GM12878 (cell line): ENCODE results near the gene BDNF. TPM values are rescaled to one million over a fixed set of nuclear protein-coding genes. Genes with fewer than 3 reads are reported as not detected.

ENCODE experiments used
- ATAC-seq: fragments of 200-7000 bp; cut with Tn5 transposase; 3 replicates; pipeline ENCODE4 v1.9.1; 2020; ENCODE audit warnings: mild to moderate bottlenecking, moderate library complexity
- BruUV-seq: library from RNA; stranded (reverse); fragments of 400-500 nt; replicated peaks from 2 replicates; lab custom pipeline; 2021; lab: Mats Ljungman, UMichigan
- CTCF ChIA-PET: fragments of 300-600 bp; sonication (Branson Sonifier 250); formaldehyde crosslinking; extraction: SDS; loops from one replicate; lab custom pipeline; 2021; ENCODE audit warnings: inconsistent platforms; lab: Yijun Ruan, JAX
- POLR2A ChIA-PET: fragments of 350-600 bp; formaldehyde crosslinking; extraction: SDS; loops from one replicate; lab custom pipeline; 2021; ENCODE audit warnings: inconsistent platforms; lab: Charles Lee
- RAD21 ChIA-PET: fragments of 300-600 bp; sonication (Branson Sonifier 250); formaldehyde crosslinking; loops from one replicate; lab custom pipeline; 2023; ENCODE audit warnings: antibody characterized with exemption; ENCODE audit not compliant: unreplicated experiment; lab: Charles Lee
- SMC1A ChIA-PET: fragments of 300-600 bp; sonication (Branson Sonifier 250); formaldehyde crosslinking; loops from one replicate; lab custom pipeline; 2023; ENCODE audit not compliant: unreplicated experiment, uncharacterized antibody; lab: Charles Lee
- DNase-seq: peaks from one replicate; pipeline ENCODE4 v3.0.0-alpha.2; 2011; ENCODE audit warnings: low read depth, low spot score
- FAIRE-seq: peaks from 3 replicates; lab custom pipeline; 2011; peaks lifted over from hg19 to GRCh38; lab: Jason Lieb, UNC
- H2AFZ ChIP-seq: 2 replicates; pipeline ENCODE4 v1.6.0; 2011; ENCODE audit warnings: low read depth, low read length, control low read depth; ENCODE audit not compliant: control insufficient read depth
- H3K27ac ChIP-seq: 2 replicates; pipeline ENCODE4 v1.5.1; 2011; ENCODE audit warnings: control low read depth; ENCODE audit not compliant: control insufficient read depth, insufficient read depth
- H3K27me3 ChIP-seq, 2 experiments: replicated peaks in 1 of 2; 2 replicates each; pipeline versions ENCODE4 v1.6.0 to v1.6.1; 2011; ENCODE audit warnings: low read length in 1 of 2; ENCODE audit not compliant: control insufficient read depth in 2 of 2, insufficient read depth in 2 of 2
- H3K36me3 ChIP-seq, 2 experiments: 2 replicates each; pipeline ENCODE4 v1.5.1; 2011; ENCODE audit warnings: low read length in 1 of 2; ENCODE audit not compliant: control insufficient read depth in 2 of 2, insufficient read depth in 2 of 2
- H3K4me1 ChIP-seq: 2 replicates; pipeline ENCODE4 v1.6.1; 2011; ENCODE audit warnings: mild to moderate bottlenecking, low read length, moderate library complexity, mixed read lengths; ENCODE audit not compliant: control insufficient read depth, insufficient read depth
- H3K4me2 ChIP-seq: 2 replicates; pipeline ENCODE4 v1.6.0; 2011; ENCODE audit warnings: control low read depth; ENCODE audit not compliant: control insufficient read depth, insufficient read depth
- H3K4me3 ChIP-seq: fragments of 200-600 bp; sonication (generic); 2 replicates; pipeline ENCODE4 v1.5.1; 2016
- H3K79me2 ChIP-seq: 2 replicates; pipeline ENCODE4 v1.6.0; 2011; ENCODE audit warnings: low read length; ENCODE audit not compliant: control insufficient read depth, insufficient read depth
- H3K9ac ChIP-seq: 2 replicates; pipeline ENCODE4 v1.8.0; 2011; ENCODE audit warnings: low read length, control low read depth, mixed read lengths; ENCODE audit not compliant: control insufficient read depth, insufficient read depth
- H3K9me3 ChIP-seq: replicated peaks from 3 replicates; pipeline ENCODE4 v1.5.1; 2011; ENCODE audit warnings: mild to moderate bottlenecking, low read length; ENCODE audit not compliant: control insufficient read depth, insufficient read depth
- H4K20me1 ChIP-seq: 2 replicates; pipeline ENCODE4 v1.6.0; 2011; ENCODE audit not compliant: control insufficient read depth, insufficient read depth
- BMI1 ChIP-seq: fragments of 450-650 bp; IDR thresholded peaks from 2 replicates; pipeline ENCODE4 v1.6.1; 2016; ENCODE audit warnings: mild to moderate bottlenecking, moderate library complexity, borderline replicate concordance
- NFYB ChIP-seq: IDR thresholded peaks from 2 replicates; pipeline ENCODE4 v1.6.1; 2011; ENCODE audit warnings: low read depth, mild to moderate bottlenecking, low read length, improper control_type of control experiment, moderate library complexity; ENCODE audit not compliant: insufficient read depth
- RAD21 ChIP-seq: IDR thresholded peaks from 2 replicates; pipeline ENCODE4 v1.6.1; 2011; ENCODE audit warnings: mild to moderate bottlenecking, low read depth, low read length, moderate library complexity; ENCODE audit not compliant: insufficient read depth
- STAT1 ChIP-seq: fragments of 450-650 bp; conservative IDR thresholded peaks from 2 replicates; pipeline ENCODE4 v1.6.1; 2014; ENCODE audit warnings: antibody characterized with exemption, mild to moderate bottlenecking
- WGBS: methylation state at CpG from one replicate; pipeline ENCODE4 v1.1.6; 2016; ENCODE audit warnings: low lambda C conversion rate; ENCODE audit not compliant: insufficient replicate concordance, insufficient coverage; ENCODE audit errors: missing lambda C conversion rate; 5-methylcytosine and 5-hydroxymethylcytosine counted together
- in situ Hi-C: fragments of 300-500 bp; cut with MboI; formaldehyde crosslinking; loops from 9 replicates; pipeline ENCODE4 v1.14.3; 2018; ENCODE audit warnings: mixed read lengths
- intact Hi-C: fragments of 100-400 bp; cut with micrococcal nuclease; formaldehyde crosslinking; loops from one replicate; pipeline ENCODE4 v1.14.2; 2022; ENCODE audit not compliant: unreplicated experiment
- polyA plus RNA-seq, 11 experiments: library from polyadenylated mRNA; depleted of rRNA in 4 of 11; unstranded in 6 of 11; stranded (reverse) in 5 of 11; fragments of >200 nt; fragmentation: Nextera tagmentation in 4 of 11; fragmentation: Illumina TruSeq in 1 of 11; extraction: Ambion mirVana in 4 of 11; extraction: Trizol in 1 of 11; gene quantifications; 1 replicate in 1 of 11; 2 replicates in 10 of 11; pipeline versions ENCODE4 v1.2.1 to v1.2.3, GENCODE V29; 2011 to 2016; ENCODE audit warnings: inconsistent platforms in 2 of 11, missing spikeins in 2 of 11, low read depth in 1 of 11
- total RNA-seq, 4 experiments: library from RNA; depleted of rRNA in 3 of 4; stranded (reverse); fragments of >200 nt in 3 of 4; fragmentation: Illumina TruSeq in 1 of 4; extraction: Trizol in 1 of 4; gene quantifications; 2 replicates each; pipeline versions ENCODE4 v1.2.1 to v1.2.3, GENCODE V29; 2013 to 2021
- TF ChIP-seq, protein P1 (sequence below), 3 experiments: IDR thresholded peaks in 2 of 3; conservative IDR thresholded peaks in 1 of 3; 2 replicates each; pipeline ENCODE4 v1.5.1; 2011; ENCODE audit warnings: low read depth in 3 of 3, low read length in 3 of 3, mild to moderate bottlenecking in 3 of 3, control low read depth in 2 of 3, moderate library complexity in 2 of 3, inconsistent platforms in 1 of 3, mixed read lengths in 1 of 3; ENCODE audit not compliant: control insufficient read depth in 2 of 3, insufficient read depth in 1 of 3; ENCODE audit errors: extremely low read depth in 1 of 3

BDNF gene
- total and polyA plus RNA-seq, 10 of the 15 experiments (the other 5 are each of a cell fraction or from before 2014, with no cell fraction given), result 0.02 to 0.24 (median 0.06) TPM; not detected in 2

DNA sequence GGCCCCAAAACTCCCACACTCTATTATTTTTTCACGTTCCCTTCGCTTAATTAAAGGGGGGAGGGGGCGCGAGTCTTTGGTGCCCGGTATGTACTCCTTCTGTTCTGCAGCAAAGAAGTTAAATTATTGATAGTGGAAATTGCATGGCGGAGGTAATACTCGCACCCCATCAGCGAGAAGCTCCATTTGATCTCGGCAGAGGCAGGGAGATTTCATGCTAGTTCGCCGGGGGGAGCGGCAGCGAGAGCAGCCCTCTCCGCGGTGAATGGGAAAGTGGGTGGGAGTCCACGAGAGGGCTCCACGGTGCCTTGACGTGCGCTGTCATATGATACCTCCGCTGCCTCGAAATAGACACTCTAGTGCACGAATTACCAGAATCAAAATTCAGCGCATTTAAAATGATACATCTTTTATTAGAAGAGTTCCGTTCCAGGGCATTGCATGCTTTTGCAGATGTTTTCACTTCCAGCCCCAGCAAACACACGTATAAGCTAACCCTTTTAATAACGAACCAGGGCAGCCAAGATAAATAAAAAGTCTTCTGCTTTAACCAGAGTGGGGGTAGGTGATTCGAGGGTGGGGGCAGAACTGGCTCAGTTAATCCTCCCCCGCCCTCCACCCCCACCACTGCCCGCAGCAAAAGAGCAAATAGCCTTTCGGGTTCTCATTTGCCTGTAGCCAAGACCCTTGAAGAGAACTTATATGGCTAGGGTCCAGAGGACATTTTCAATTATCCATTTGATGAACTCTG lies 1.3 kb upstream of the BDNF start:
- no peak for DNase-seq
- no peaks in the 10 kb centered on the region; the same call in 1 of the 2 replicates for H3K4me1 ChIP-seq
- under 1% methylated on average over 30 of the region's 30 CpGs for WGBS
- SMC1A ChIA-PET, result interaction anchor here (0.7 to 4.2 kb wide), 6 partner anchors 17 to 1458 kb away, joined by 3 to 48 read pairs (median 3); no protein-coding TSS in a partner anchor
- no peak for FAIRE-seq
- in situ Hi-C loops, result loop anchor here (5.0 to 10.0 kb wide), 3 partner anchors 826 to 1463 kb away; no protein-coding TSS in a partner anchor
- no peak overlapping the region for H3K27ac ChIP-seq
- intact Hi-C loops, result loop anchor here (5.0 to 10.0 kb wide), 2 partner anchors 216 to 313 kb away; no protein-coding TSS in a partner anchor
- TF ChIP-seq, protein P1, sequence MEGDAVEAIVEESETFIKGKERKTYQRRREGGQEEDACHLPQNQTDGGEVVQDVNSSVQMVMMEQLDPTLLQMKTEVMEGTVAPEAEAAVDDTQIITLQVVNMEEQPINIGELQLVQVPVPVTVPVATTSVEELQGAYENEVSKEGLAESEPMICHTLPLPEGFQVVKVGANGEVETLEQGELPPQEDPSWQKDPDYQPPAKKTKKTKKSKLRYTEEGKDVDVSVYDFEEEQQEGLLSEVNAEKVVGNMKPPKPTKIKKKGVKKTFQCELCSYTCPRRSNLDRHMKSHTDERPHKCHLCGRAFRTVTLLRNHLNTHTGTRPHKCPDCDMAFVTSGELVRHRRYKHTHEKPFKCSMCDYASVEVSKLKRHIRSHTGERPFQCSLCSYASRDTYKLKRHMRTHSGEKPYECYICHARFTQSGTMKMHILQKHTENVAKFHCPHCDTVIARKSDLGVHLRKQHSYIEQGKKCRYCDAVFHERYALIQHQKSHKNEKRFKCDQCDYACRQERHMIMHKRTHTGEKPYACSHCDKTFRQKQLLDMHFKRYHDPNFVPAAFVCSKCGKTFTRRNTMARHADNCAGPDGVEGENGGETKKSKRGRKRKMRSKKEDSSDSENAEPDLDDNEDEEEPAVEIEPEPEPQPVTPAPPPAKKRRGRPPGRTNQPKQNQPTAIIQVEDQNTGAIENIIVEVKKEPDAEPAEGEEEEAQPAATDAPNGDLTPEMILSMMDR (IDR thresholded peaks at IDR 0.05 in 2 of 3, conservative IDR thresholded peaks at IDR 0.05 in 1 of 3; ENCODE audit: control insufficient read depth in 2 of 3, extremely low read depth in 1 of 3, insufficient read depth in 1 of 3, low read depth in 3 of 3, low read length in 3 of 3), result peak in 1 of 3 experiments; percentile 40; a peak in 2 of 6 replicates
- no peak for TF ChIP-seq STAT1
- no peak for TF ChIP-seq NFYB
- 0 out of 2 replicates have a peak, but pooled peaks have one; percentile 0 for TF ChIP-seq BMI1
- TF ChIP-seq RAD21, result 0 out of 2 replicates have a peak, but pooled peaks have one; percentile 3
- TF ChIP-seq, all 136 proteins: peak for 3
- peak overlapping the region; percentile 1; the same call in 1 of the 2 replicates for H3K9ac ChIP-seq
- H3K4me3 ChIP-seq, result peak overlapping the region; percentile 59; the same call in 1 of the 2 replicates
- no peaks in the 10 kb centered on the region for H4K20me1 ChIP-seq
- H3K79me2 ChIP-seq, result no peaks in the 10 kb centered on the region
- peak overlapping the region; percentile 95 for H3K4me2 ChIP-seq
- ChIA-PET CTCF (interaction anchor here (0.7 to 5.3 kb wide), 8 partner anchors 370 to 1634 kb away, joined by 3 to 114 read pairs (median 20); no protein-coding TSS in a partner anchor), RAD21 (interaction anchor here (0.9 to 3.9 kb wide), 5 partner anchors 10 to 1628 kb away, joined by 3 to 72 read pairs (median 43); no protein-coding TSS in a partner anchor), POLR2A (interaction anchor here (0.5 kb wide), 1 partner anchor 894 kb away, joined by 4 read pairs; no protein-coding TSS in a partner anchor)
- peak; percentile 41 for ATAC-seq
- peak overlapping the region; percentile 59; the same call in 1 of the 2 replicates for H2AFZ ChIP-seq
- no peaks in the 10 kb centered on the region for H3K36me3 ChIP-seq
- H3K27me3 ChIP-seq, result peaks cover 6 to 22% of the 10 kb centered on the region in 2 experiments
- H3K9me3 ChIP-seq, result no peaks in the 10 kb centered on the region
- BruUV-seq, result no TSS peak
